Heart left ventricle (tissue), 13 donors: ENCODE data around the gene TSPAN13.

Source experiments
- POLR2A ChIP-seq, 2 donors: fragments of 450-650 bp; IDR thresholded peaks; one replicate each; pipeline ENCODE4 v1.6.1; 2017; ENCODE audit warnings: antibody characterized with exemption in 2 of 2, mild to moderate bottlenecking in 2 of 2, moderate library complexity in 2 of 2
- TF ChIP-seq, protein P1 (sequence below), 12 donors: fragments of 200-600 bp; sonication (generic) in 4 of 12; IDR thresholded peaks; one replicate each; pipeline versions ENCODE4 v1.5.0 to v1.8.0; 2018 to 2022; ENCODE audit warnings: antibody characterized with exemption in 12 of 12, mild to moderate bottlenecking in 5 of 12
- donor health status: ischemic (EF 13 %, LVEDD 7.1; RV severe dilation, severe dysfunction).
- donor health status: DM: no; HTN: yes; CAD: no.
- donor health status: DM: no; HTN: no; CAD: no.
- donor health status: ischemic (EF 25% LVEDD 6.9; RV normal size, moderate dysfunction).
- donor health status: ischemic (EF 25% LVEDD 5.7; RV mildly dilated, moderate dysfunction).
- donor health status: ischemic (EF 35%, LVEDD 5.7; RV mildly dilated, moderate dysfunction).
- donor health status: nonischemic (EF 11% LVEDD 7.7; RV severe dilation, severe dysfunction).
- donor health status: DM: yes; HTN: yes; CAD: no.
- donor health status: PGD.
- donor health status: ischemic (EF 29% LVEDD 5.4; RV normal size, mild dysfunction).
- donor health status: nonischemic (EF 23%, LVEDD 6.1; RV moderate dilation, normal function).

DNA sequence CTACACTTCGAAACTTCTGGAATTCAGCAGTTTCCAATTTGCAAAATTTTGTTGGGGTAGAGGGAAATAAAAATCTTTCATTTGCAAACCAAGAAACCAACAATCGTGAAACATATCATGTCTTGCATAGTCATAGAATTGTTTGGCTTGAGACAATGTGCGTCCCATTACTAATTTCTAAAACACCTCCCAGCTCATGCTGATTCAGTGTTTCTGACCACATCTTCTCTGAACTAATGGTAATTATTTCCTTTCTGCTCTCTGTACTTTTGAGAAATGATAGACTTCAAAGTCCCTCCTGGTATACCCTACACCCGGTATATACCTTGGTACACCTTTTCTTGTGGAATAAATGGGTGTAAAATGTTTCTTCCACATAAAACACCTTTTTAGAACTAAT is 41.8 kb upstream of the TSPAN13 start:
- no peak for TF ChIP-seq POLR2A (IDR thresholded peaks at IDR 0.05)
- TF ChIP-seq, protein P1, sequence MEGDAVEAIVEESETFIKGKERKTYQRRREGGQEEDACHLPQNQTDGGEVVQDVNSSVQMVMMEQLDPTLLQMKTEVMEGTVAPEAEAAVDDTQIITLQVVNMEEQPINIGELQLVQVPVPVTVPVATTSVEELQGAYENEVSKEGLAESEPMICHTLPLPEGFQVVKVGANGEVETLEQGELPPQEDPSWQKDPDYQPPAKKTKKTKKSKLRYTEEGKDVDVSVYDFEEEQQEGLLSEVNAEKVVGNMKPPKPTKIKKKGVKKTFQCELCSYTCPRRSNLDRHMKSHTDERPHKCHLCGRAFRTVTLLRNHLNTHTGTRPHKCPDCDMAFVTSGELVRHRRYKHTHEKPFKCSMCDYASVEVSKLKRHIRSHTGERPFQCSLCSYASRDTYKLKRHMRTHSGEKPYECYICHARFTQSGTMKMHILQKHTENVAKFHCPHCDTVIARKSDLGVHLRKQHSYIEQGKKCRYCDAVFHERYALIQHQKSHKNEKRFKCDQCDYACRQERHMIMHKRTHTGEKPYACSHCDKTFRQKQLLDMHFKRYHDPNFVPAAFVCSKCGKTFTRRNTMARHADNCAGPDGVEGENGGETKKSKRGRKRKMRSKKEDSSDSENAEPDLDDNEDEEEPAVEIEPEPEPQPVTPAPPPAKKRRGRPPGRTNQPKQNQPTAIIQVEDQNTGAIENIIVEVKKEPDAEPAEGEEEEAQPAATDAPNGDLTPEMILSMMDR (IDR thresholded peaks at IDR 0.05) = no peak
